ENCODE results near the gene CYP27A1.

Gene CYP27A1

GRCh38 chr2:218783688-218784087, 1.7 kb downstream of the CYP27A1 start:
- in situ Hi-C loops (cut with HindIII; ENCODE audit: low sequenced_read_pairs): no loop called here
- no peak overlapping the region for H3K4me3 ChIP-seq (ENCODE audit: low read depth, low read length)
- no peak for DNase-seq (ENCODE audit: low read depth, low spot score)

GRCh38 chr2:218785103-218785502, 3.2 kb downstream of the CYP27A1 start:
- in situ Hi-C loops (cut with HindIII; ENCODE audit: low sequenced_read_pairs): no loop called here
- TF ChIP-seq CTCF (IDR thresholded peaks at IDR 0.05; ENCODE audit: low read depth, low read length): no peak
- no peak for DNase-seq (ENCODE audit: low read depth, low spot score)
- H3K4me3 ChIP-seq (ENCODE audit: low read depth, low read length): no peak overlapping the region

More at GRCh38 chr2:218783688-218784087, 1.7 kb downstream of the CYP27A1 start:
- no peak for TF ChIP-seq CTCF (IDR thresholded peaks at IDR 0.05; ENCODE audit: low read depth, low read length)

- in situ Hi-C loops (cut with HindIII; ENCODE audit: low sequenced_read_pairs): no loop called here
- no peak for TF ChIP-seq CTCF (IDR thresholded peaks at IDR 0.05; ENCODE audit: low read depth, low read length)
- no peak for DNase-seq (ENCODE audit: low read depth, low spot score)
- H3K4me3 ChIP-seq (ENCODE audit: low read depth, low read length): no peak overlapping the region
Observed at GRCh38 chr2:218786133-218786532, 4.2 kb downstream of the CYP27A1 start.

GRCh38 chr2:218788529-218789255, 6.7 kb downstream of the CYP27A1 start:
- H3K4me3 ChIP-seq (ENCODE audit: low read depth, low read length): no peak overlapping the region
- in situ Hi-C loops (cut with HindIII; ENCODE audit: low sequenced_read_pairs): no loop called here
- no peak for DNase-seq (ENCODE audit: low read depth, low spot score)
- no peak for TF ChIP-seq CTCF (IDR thresholded peaks at IDR 0.05; ENCODE audit: low read depth, low read length)

- DNase-seq (ENCODE audit: low read depth, low spot score): no peak
- in situ Hi-C loops (cut with HindIII; ENCODE audit: low sequenced_read_pairs): no loop called here
- H3K4me3 ChIP-seq (ENCODE audit: low read depth, low read length): no peak overlapping the region
Observed at GRCh38 chr2:218792433-218792832, 10.5 kb downstream of the CYP27A1 start.

GRCh38 chr2:218796691-218797090, 14.7 kb downstream of the CYP27A1 start:
- DNase-seq (ENCODE audit: low read depth, low spot score): no peak
- no peak for TF ChIP-seq CTCF (IDR thresholded peaks at IDR 0.05; ENCODE audit: low read depth, low read length)
- in situ Hi-C loops (cut with HindIII; ENCODE audit: low sequenced_read_pairs): no loop called here
- no peak overlapping the region for H3K4me3 ChIP-seq (ENCODE audit: low read depth, low read length)

More at GRCh38 chr2:218792433-218792832, 10.5 kb downstream of the CYP27A1 start:
- TF ChIP-seq CTCF (IDR thresholded peaks at IDR 0.05; ENCODE audit: low read depth, low read length): no peak

All from astrocyte of the spinal cord (primary cell).